VCaP (cell line): ENCODE measurements around the gene MALL.

ENCODE experiments used
- H3K27ac ChIP-seq: fragments of 450-650 bp; 2 replicates; pipeline ENCODE4 v1.5.1; 2017
- CTCF ChIP-seq: fragments of 450-650 bp; conservative IDR thresholded peaks from 2 replicates; pipeline ENCODE4 v1.5.1; 2017; ENCODE audit warnings: mild to moderate bottlenecking, moderate library complexity

Gene MALL

DNA sequence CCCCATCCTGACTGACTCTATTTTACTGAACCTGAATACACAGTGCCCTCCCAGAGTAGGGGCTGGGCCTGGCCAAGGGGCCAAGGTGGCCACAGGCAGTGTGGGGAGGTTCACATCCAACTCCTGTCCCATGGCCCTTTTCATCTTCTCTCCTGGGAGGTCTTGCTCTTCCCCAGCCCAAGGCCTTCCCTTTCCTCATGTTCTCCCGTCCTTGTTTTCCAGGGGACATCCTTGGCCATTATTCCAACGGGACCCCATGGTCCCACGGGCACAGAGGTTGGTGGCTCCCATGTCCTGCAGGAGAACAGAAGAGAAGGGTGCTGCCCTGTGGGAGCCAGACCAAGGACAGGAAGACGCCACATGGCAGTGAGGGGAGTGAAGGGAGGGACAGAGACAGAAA is 10.4 kb downstream of the MALL start:
- TF ChIP-seq CTCF: no peak
- peak overlapping the region; percentile 75 for H3K27ac ChIP-seq

GRCh38 chr2:110104025-110104771 is 11.4 kb downstream of the MALL start:
- H3K27ac ChIP-seq: peak overlapping the region; percentile 75; the same call in 1 of the 2 replicates
- no peak for TF ChIP-seq CTCF

- no peak for TF ChIP-seq CTCF
- H3K27ac ChIP-seq: no peak overlapping the region
Observed at GRCh38 chr2:110103061-110103961, 12.3 kb downstream of the MALL start.

DNA sequence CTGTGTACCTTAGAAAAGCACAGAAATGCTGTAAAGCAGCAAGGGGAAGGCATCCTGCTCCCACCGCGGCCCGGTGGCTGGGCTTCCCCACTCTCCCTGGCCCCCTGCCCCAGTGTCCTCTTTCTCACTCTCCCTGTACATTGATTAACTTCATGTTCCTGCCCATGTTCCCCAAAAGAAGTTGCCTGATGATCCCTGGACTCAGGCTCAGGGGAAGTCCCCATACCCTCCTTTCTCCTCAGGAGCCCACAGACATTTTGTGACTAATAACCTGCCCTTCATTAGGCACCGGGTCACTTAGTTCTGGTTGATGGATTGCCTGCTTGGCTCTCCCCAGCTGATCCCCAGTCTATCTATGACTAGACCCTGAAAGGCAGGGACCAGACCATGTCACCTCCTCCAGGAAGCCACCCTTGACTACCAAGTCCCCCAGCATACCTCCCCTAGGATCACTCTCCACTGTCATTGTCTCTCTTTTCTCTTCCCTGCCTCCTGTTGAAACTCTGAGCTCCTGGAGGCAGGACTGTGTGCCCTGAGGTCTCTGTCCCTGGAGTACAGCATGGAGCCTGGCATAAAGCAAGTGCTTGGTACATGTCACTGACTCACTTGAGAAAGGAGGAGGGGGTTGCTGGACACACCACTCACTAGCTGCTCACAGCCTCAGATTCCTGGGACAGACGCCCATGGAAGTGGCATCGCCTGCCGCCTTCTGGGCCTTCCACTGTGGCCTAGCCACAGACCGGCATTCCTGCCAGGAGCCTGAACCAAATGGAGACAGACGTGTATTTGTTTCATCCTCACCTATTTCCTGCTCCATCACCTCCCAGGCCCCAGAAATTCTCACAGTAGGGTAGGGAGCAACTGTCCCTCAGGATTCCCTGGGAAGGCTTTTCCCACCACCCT is 13.5 kb downstream of the MALL start:
- no peak for TF ChIP-seq CTCF
- peak overlapping the region; percentile 67 for H3K27ac ChIP-seq

DNA sequence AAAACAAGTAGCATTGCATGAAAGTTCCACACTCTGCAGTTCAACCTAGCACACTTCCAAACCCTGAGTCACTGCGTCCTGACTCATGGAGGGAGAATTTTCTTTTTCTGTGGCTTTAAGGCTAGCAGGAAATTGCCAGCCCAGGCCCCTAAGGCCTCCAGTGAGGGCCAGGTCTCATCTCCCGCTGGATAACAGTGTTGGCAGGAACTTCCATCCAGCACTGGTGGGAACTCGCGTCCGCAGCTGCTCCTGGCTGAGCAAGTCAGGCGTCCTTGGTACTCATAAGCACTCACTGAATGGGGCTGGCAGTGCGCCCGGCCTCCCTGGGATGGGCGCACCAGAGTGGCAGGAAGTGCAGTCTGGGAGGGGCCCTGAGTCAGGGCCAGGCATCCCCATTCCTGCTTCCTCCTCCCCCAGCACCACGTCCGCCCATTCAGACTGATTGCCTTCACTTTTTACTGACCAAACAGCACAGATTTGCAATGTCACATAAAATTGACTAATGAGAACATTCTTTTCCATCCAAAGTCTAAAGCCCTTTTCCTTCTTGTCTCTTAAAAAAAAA is 14.3 kb downstream of the MALL start:
- TF ChIP-seq CTCF: no peak
- H3K27ac ChIP-seq: peak overlapping the region; percentile 67

- H3K27ac ChIP-seq: peak overlapping the region; percentile 67
Observed at GRCh38 chr2:110100880-110101279, 14.7 kb downstream of the MALL start.

DNA sequence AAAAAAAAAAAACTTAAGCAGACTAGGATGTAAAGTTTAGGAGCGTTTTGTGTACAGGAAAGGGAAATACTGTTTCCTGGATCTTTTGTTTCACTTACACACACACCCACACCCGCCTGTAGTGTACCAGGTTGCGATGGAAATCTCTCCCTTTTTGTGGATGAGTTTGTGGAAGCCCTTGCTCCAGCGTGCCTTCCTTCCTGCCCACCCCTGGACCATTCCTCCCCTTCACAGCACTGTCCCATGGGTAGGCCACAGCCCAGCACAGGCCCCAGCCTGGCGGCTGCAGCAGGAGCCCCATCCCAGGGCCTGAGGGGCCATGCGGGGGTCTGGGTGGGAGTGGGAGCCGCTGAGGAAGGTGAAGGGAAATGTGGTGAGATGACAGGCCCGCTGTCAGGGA is 15.1 kb downstream of the MALL start:
- peak overlapping the region; percentile 67 for H3K27ac ChIP-seq
- no peak for TF ChIP-seq CTCF
